Heart right ventricle (tissue), 16 donors: ENCODE data around the gene HMCN1. TPM values are rescaled to one million over a fixed set of nuclear protein-coding genes. Genes with fewer than 3 reads are reported as not detected.
"Not testable (repeated sequence)": the region's sequence is repeated elsewhere in the genome, so short reads cannot be mapped to it uniquely, and the experiment has no call there.

Source experiments
- ATAC-seq, 8 donors: fragments of 200-7000 bp; cut with Tn5 transposase; one replicate each; pipeline ENCODE4 v1.9.1; 2020; ENCODE audit warnings: mild to moderate bottlenecking in 8 of 8, moderate library complexity in 8 of 8, moderate number of reproducible peaks in 1 of 8
- DNase-seq, 2 donors: peaks; one replicate each; pipeline ENCODE4 v3.0.0-alpha.2; 2020
- H3K27ac ChIP-seq, 10 donors: fragments of 200-600 bp; sonication (generic) in 2 of 10; one replicate each; pipeline versions ENCODE4 v1.5.0 to v1.8.0; 2020 to 2022; ENCODE audit warnings: mild to moderate bottlenecking in 3 of 10
- H3K27me3 ChIP-seq, 7 donors: fragments of 200-600 bp; one replicate each; pipeline ENCODE4 v1.8.0; 2021 to 2022; ENCODE audit warnings: mild to moderate bottlenecking in 2 of 7
- H3K36me3 ChIP-seq, 9 donors: fragments of 200-600 bp; sonication (generic) in 1 of 9; one replicate each; pipeline versions ENCODE4 v1.5.0 to v1.8.0; 2020 to 2022; ENCODE audit warnings: mild to moderate bottlenecking in 2 of 9
- H3K4me1 ChIP-seq, 9 donors: fragments of 200-600 bp; sonication (generic) in 1 of 9; one replicate each; pipeline versions ENCODE4 v1.5.0 to v1.8.0; 2020 to 2022; ENCODE audit warnings: mild to moderate bottlenecking in 4 of 9
- H3K4me3 ChIP-seq, 10 donors: fragments of 200-600 bp; sonication (generic) in 2 of 10; one replicate each; pipeline versions ENCODE4 v1.5.0 to v1.8.0; 2020 to 2022; ENCODE audit warnings: mild to moderate bottlenecking in 7 of 10, moderate library complexity in 2 of 10
- H3K9me3 ChIP-seq, 11 donors: fragments of 200-600 bp in 10 of 11; sonication (generic) in 2 of 11; one replicate each; pipeline versions ENCODE4 v1.5.0 to v1.8.0; 2013 to 2022; ENCODE audit warnings: mild to moderate bottlenecking in 2 of 11, control low read depth in 1 of 11, moderate library complexity in 1 of 11
- CTCF ChIP-seq, 9 donors: fragments of 200-600 bp; sonication (generic) in 2 of 9; IDR thresholded peaks; one replicate each; pipeline versions ENCODE4 v1.5.0 to v1.8.0; 2021 to 2022; ENCODE audit warnings: antibody characterized with exemption in 9 of 9, mild to moderate bottlenecking in 5 of 9, moderate library complexity in 1 of 9
- WGBS, 2 donors: extraction: QIAGEN DNeasy Blood & Tissue Kit; methylation state at CpG; one replicate each; pipeline ENCODE4 v1.1.7; 2013; ENCODE audit warnings: inconsistent platforms in 1 of 2; 5-methylcytosine and 5-hydroxymethylcytosine counted together
- intact Hi-C, 10 donors: fragments of 100-400 bp; cut with DNase I; formaldehyde crosslinking; loops; one replicate each; pipeline versions ENCODE4 v1.11.1 to v1.14.2; 2022
- polyA plus RNA-seq, 2 donors: library from polyadenylated mRNA; stranded (reverse); fragments of 200-250 nt; gene quantifications; one replicate each; pipeline ENCODE4 v1.2.3, GENCODE V29; 2013
- total RNA-seq, 10 donors: library from RNA; stranded (reverse); fragmentation: NEBNext Ultra II Directional in 3 of 10; extraction: Animal tissue kit (Norgen Biotek cat#: 25700) in 3 of 10; gene quantifications; one replicate each; pipeline versions ENCODE4 v1.2.1 to v1.2.4, GENCODE V29; 2021 to 2023
- donor health status: Arrhythmogenic right ventricular cardiomyopathy.
- donor health status: ischemic (EF 13 %, LVEDD 7.1; RV severe dilation, severe dysfunction).
- donor health status: healthy with polysubstance abuse.
- donor health status: DM: no; HTN: yes; CAD: no.
- donor health status: DM: no; HTN: no; CAD: no.
- donor health status: ischemic (EF 25% LVEDD 6.9; RV normal size, moderate dysfunction).
- donor health status: ischemic (EF 25% LVEDD 5.7; RV mildly dilated, moderate dysfunction).
- donor health status: healthy.
- donor health status: DM: yes; HTN: yes; CAD: no.
- donor health status: Ischemic cardiomyopathy.
- donor health status: ischemic (EF 35%, LVEDD 5.7; RV mildly dilated, moderate dysfunction).
- donor health status: nonischemic (EF 11% LVEDD 7.7; RV severe dilation, severe dysfunction).
- donor health status: DM: yes; HTN: yes; CAD: no.
- donor health status: PGD.
- donor health status: ischemic (EF 29% LVEDD 5.4; RV normal size, mild dysfunction).
- donor health status: nonischemic (EF 23%, LVEDD 6.1; RV moderate dilation, normal function).

HMCN1 gene
- total and polyA plus RNA-seq, 12 donors = 3.4 to 12.4 (median 6.2) TPM

GRCh38 chr1:186208405-186209129 lies 474.4 kb downstream of the HMCN1 start:
- Histone ChIP-seq H3K4me1 (peaks cover 0 to 6% (median 3%) of the 10 kb centered on the region in 9 donors), H3K27ac (peak overlapping the region in 2 of 10 donors; percentile 31 to 42), H3K9me3 (no peaks in the 10 kb centered on the region), H3K36me3 (no peaks in the 10 kb centered on the region), H3K27me3 (no peaks in the 10 kb centered on the region), H3K4me3 (no peak overlapping the region)
- intact Hi-C loops = no loop called here
- TF ChIP-seq CTCF (IDR thresholded peaks at IDR 0.05) = no peak
- no peak for DNase-seq
- 62 to 65% methylated on average over 4 of the region's 4 CpGs for WGBS, 2 donors
- peak in 2 of 8 donors; percentile 23 to 31 for ATAC-seq

GRCh38 chr1:186210258-186210657 lies 476.1 kb downstream of the HMCN1 start:
- H3K9me3 ChIP-seq = no peaks in the 10 kb centered on the region
- H3K4me3 ChIP-seq = no peak overlapping the region
- H3K27me3 ChIP-seq = no peaks in the 10 kb centered on the region
- no peak for TF ChIP-seq CTCF (IDR thresholded peaks at IDR 0.05)
- peaks cover 0 to 6% (median 3%) of the 10 kb centered on the region in 9 donors for H3K4me1 ChIP-seq
- WGBS, 2 donors = 64 to 67% methylated on average over 10 of the region's 10 CpGs
- H3K27ac ChIP-seq = peak overlapping the region in 1 of 10 donors; percentile 42
- intact Hi-C loops = loop anchor here in 9 of 10 donors (1.0 to 5.0 kb wide), 5 partner anchors 58 to 489 kb away; no protein-coding TSS in a partner anchor
- peak in 1 of 2 donors; percentile 13 for DNase-seq
- no peaks in the 10 kb centered on the region for H3K36me3 ChIP-seq
- ATAC-seq = peak in 5 of 8 donors; percentile 36 to 56 (median 51)

GRCh38 chr1:186211583-186211982 lies 477.4 kb downstream of the HMCN1 start:
- not testable (repeated sequence) for H3K9me3 ChIP-seq, ATAC-seq, H3K27me3 ChIP-seq, H3K36me3 ChIP-seq, H3K27ac ChIP-seq, DNase-seq, H3K4me3 ChIP-seq, H3K4me1 ChIP-seq
- intact Hi-C loops = loop anchor here in 9 of 10 donors (2.0 to 5.0 kb wide), 4 partner anchors 344 to 491 kb away; no protein-coding TSS in a partner anchor

- Histone ChIP-seq H3K27ac (no peak overlapping the region), H3K27me3 (no peaks in the 10 kb centered on the region), H3K36me3 (no peaks in the 10 kb centered on the region), H3K4me3 (no peak overlapping the region), H3K9me3 (no peaks in the 10 kb centered on the region), H3K4me1 (peaks cover 0 to 6% (median 3%) of the 10 kb centered on the region in 9 donors)
- 25 to 29% methylated on average over 4 of the region's 4 CpGs for WGBS, 2 donors
- ATAC-seq (peak; percentile 80 to 94 (median 90)), DNase-seq (peak in 1 of 2 donors; percentile 57)
- intact Hi-C loops = loop anchor here (1.0 to 5.0 kb wide), 7 partner anchors 58 to 492 kb away; no protein-coding TSS in a partner anchor
- peak; percentile 66 to 92 (median 86) for TF ChIP-seq CTCF (IDR thresholded peaks at IDR 0.05)
Measured at GRCh38 chr1:186212568-186213224, 478.5 kb downstream of the HMCN1 start.
